Measurements from ENCODE around the gene THSD1. TPM values are rescaled to one million over a fixed set of nuclear protein-coding genes. Genes with fewer than 3 reads are reported as not detected.

The THSD1 gene
- polyA plus RNA-seq, 1 donor (not counting 4 experiments of a cell fraction or from before 2014, with no cell fraction given): 9.2 TPM

DNA sequence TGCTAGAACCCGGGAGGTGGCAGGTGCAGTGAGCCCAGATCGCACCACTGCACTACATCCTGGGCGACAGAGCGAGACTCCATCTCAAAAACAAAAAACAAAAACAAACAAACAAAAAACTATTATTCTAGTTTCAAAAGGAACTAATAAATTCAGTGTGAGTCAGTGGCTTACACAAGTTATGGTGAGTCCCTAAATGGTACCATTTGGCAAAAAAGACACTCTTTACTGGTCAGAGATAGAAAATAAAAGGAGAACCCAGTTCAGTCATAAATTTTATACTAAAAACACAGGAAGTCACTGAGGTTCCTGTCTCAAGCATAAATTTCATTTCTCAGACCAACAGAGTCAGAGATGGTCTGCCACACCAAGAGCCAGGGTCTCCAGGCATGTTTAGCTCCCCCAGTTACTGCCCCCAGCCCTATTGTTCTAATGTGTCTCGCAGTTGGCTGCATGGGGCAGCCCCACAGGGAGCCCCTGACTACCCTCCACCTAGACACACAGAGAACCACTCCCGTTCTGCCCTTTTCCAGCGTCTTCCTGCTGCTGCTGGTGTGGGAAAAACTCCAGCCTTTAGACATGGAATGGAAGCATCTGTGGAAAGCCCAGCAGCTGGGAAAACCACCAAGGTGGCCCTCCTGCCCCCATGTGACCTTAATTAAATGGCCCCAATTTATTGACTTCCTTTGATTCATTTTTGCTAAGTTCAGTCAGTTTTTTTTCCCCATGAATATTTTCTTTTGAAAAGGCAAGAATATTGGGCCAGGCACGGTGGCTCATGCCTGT, 12.2 kb downstream of the THSD1 start:
- Histone ChIP-seq H3K4me2 (ENCODE audit: control insufficient read depth, extremely low read depth, insufficient read depth, low read depth, low read length) (no peak overlapping the region), H3K36me3 (ENCODE audit: control insufficient read depth in 2 of 2, extremely low read depth in 1 of 2, insufficient read depth in 2 of 2, low read length in 2 of 2) (peaks cover 3 to 20% of the 10 kb centered on the region in 2 experiments), H2AFZ (ENCODE audit: control insufficient read depth, low read length) (no peak overlapping the region), H3K4me1 (ENCODE audit: control insufficient read depth, extremely low read depth, insufficient read depth, low read length) (peaks cover 4% of the 10 kb centered on the region), H3K79me2 (ENCODE audit: control insufficient read depth, insufficient read depth, low read length) (no peaks in the 10 kb centered on the region), H3K4me3 (ENCODE audit: control insufficient read depth in 2 of 3, extremely low read depth in 1 of 3, insufficient read depth in 2 of 3, low read depth in 1 of 3, low read length in 3 of 3) (no peak overlapping the region), H3K27ac (ENCODE audit: control insufficient read depth, insufficient read depth, low read length) (no peak overlapping the region), H3K9ac (ENCODE audit: control insufficient read depth, extremely low read depth, insufficient read depth, low read length) (no peak overlapping the region), H3K9me3 (ENCODE audit: control insufficient read depth, low read depth, low read length) (no peaks in the 10 kb centered on the region), H3K9me1 (ENCODE audit: control insufficient read depth, extremely low read depth, insufficient read depth, low read length) (no peaks in the 10 kb centered on the region), H3K27me3 (ENCODE audit: control insufficient read depth, extremely low read depth, insufficient read depth, low read length) (no peaks in the 10 kb centered on the region), H4K20me1 (ENCODE audit: control insufficient read depth, extremely low read depth, insufficient read depth, low read length) (no peaks in the 10 kb centered on the region)
- FAIRE-seq (no peak), DNase-seq (ENCODE audit: low read depth, low spot score) (no peak)
- TF ChIP-seq, protein P1, sequence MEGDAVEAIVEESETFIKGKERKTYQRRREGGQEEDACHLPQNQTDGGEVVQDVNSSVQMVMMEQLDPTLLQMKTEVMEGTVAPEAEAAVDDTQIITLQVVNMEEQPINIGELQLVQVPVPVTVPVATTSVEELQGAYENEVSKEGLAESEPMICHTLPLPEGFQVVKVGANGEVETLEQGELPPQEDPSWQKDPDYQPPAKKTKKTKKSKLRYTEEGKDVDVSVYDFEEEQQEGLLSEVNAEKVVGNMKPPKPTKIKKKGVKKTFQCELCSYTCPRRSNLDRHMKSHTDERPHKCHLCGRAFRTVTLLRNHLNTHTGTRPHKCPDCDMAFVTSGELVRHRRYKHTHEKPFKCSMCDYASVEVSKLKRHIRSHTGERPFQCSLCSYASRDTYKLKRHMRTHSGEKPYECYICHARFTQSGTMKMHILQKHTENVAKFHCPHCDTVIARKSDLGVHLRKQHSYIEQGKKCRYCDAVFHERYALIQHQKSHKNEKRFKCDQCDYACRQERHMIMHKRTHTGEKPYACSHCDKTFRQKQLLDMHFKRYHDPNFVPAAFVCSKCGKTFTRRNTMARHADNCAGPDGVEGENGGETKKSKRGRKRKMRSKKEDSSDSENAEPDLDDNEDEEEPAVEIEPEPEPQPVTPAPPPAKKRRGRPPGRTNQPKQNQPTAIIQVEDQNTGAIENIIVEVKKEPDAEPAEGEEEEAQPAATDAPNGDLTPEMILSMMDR (optimal IDR thresholded peaks at IDR 0.05 in 1 of 3, IDR thresholded peaks at IDR 0.05 in 1 of 3, conservative IDR thresholded peaks at IDR 0.05 in 1 of 3; ENCODE audit: extremely low read depth in 1 of 3, insufficient read depth in 2 of 3, low read length in 3 of 3): no peak
- TF ChIP-seq EZH2 (IDR thresholded peaks at IDR 0.05; ENCODE audit: low read length): no peak
- dilution Hi-C loops (cut with MboI; ENCODE audit: extremely low pct_ligation_motif_present, low sequenced_read_pairs): no loop called here

DNA sequence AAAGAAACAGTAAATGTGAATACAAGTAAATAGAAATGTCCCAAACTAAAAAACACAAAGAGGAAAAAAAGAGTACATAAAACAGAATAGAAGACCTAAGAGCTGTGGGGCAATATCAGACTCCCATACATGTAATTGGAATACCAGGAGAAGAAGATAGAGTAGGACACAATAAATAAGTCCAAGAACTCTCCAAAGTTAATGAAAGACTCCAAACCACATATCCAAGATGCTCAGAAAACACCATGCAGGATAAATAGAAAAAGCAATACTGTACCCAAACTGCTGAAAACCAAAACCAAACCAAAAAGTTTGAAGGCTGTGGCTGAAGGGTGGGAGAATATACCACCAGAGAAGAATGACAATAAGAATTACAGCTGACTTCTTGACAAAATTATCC, 18.3 kb downstream of the THSD1 start:
- FAIRE-seq: no peak
- H3K27me3 ChIP-seq (ENCODE audit: control insufficient read depth, extremely low read depth, insufficient read depth, low read length): no peaks in the 10 kb centered on the region
- no peak for TF ChIP-seq EZH2 (IDR thresholded peaks at IDR 0.05; ENCODE audit: low read length)
- TF ChIP-seq, protein P1 (optimal IDR thresholded peaks at IDR 0.05 in 1 of 3, IDR thresholded peaks at IDR 0.05 in 1 of 3, conservative IDR thresholded peaks at IDR 0.05 in 1 of 3; ENCODE audit: extremely low read depth in 1 of 3, insufficient read depth in 2 of 3, low read length in 3 of 3): no peak

More for the DNA sequence above, 18.3 kb downstream of the THSD1 start:
- Histone ChIP-seq H3K27ac (ENCODE audit: control insufficient read depth, insufficient read depth, low read length) (no peak overlapping the region), H3K36me3 (ENCODE audit: control insufficient read depth in 2 of 2, extremely low read depth in 1 of 2, insufficient read depth in 2 of 2, low read length in 2 of 2) (peaks cover 0 to 7% of the 10 kb centered on the region in 2 experiments), H3K9me1 (ENCODE audit: control insufficient read depth, extremely low read depth, insufficient read depth, low read length) (no peaks in the 10 kb centered on the region), H3K4me2 (ENCODE audit: control insufficient read depth, extremely low read depth, insufficient read depth, low read depth, low read length) (no peak overlapping the region), H4K20me1 (ENCODE audit: control insufficient read depth, extremely low read depth, insufficient read depth, low read length) (no peaks in the 10 kb centered on the region), H3K4me1 (ENCODE audit: control insufficient read depth, extremely low read depth, insufficient read depth, low read length) (peaks cover 4% of the 10 kb centered on the region), H2AFZ (ENCODE audit: control insufficient read depth, low read length) (no peak overlapping the region), H3K79me2 (ENCODE audit: control insufficient read depth, insufficient read depth, low read length) (no peaks in the 10 kb centered on the region), H3K9ac (ENCODE audit: control insufficient read depth, extremely low read depth, insufficient read depth, low read length) (no peak overlapping the region), H3K4me3 (ENCODE audit: control insufficient read depth in 2 of 3, extremely low read depth in 1 of 3, insufficient read depth in 2 of 3, low read depth in 1 of 3, low read length in 3 of 3) (no peak overlapping the region), H3K9me3 (ENCODE audit: control insufficient read depth, low read depth, low read length) (no peaks in the 10 kb centered on the region)
- dilution Hi-C loops (cut with MboI; ENCODE audit: extremely low pct_ligation_motif_present, low sequenced_read_pairs): no loop called here
- DNase-seq (ENCODE audit: low read depth, low spot score): no peak
